Large intestine (tissue), 3 donors: Measurements from ENCODE around the gene AAR2. TPM values are rescaled to one million over a fixed set of nuclear protein-coding genes. Genes with fewer than 3 reads are reported as not detected.

ENCODE experiments used
- DNase-seq, 2 donors: peaks; one replicate each; pipeline versions ENCODE4 v3.0.0 to v3.0.0-alpha.2; 2013
- H3K27ac ChIP-seq: one replicate; pipeline ENCODE4 v1.5.1; 2013; ENCODE audit warnings: low read length
- H3K27me3 ChIP-seq: 2 replicates; pipeline ENCODE4 v1.6.1; 2013; ENCODE audit warnings: low read length; ENCODE audit not compliant: control insufficient read depth, insufficient read depth
- H3K36me3 ChIP-seq: 2 replicates; pipeline ENCODE4 v1.6.1; 2013; ENCODE audit warnings: low read length; ENCODE audit not compliant: control insufficient read depth, insufficient read depth
- H3K4me1 ChIP-seq: one replicate; pipeline ENCODE4 v1.6.1; 2013; ENCODE audit warnings: low read length; ENCODE audit not compliant: control insufficient read depth, insufficient read depth
- H3K4me3 ChIP-seq: one replicate; pipeline ENCODE4 v1.5.1; 2013; ENCODE audit warnings: low read length
- H3K9me3 ChIP-seq: one replicate; pipeline ENCODE4 v1.6.1; 2013; ENCODE audit warnings: mild to moderate bottlenecking, low read depth, low read length, moderate library complexity; ENCODE audit not compliant: control insufficient read depth
- WGBS: methylation state at CpG from one replicate; pipeline ENCODE4 v1.1.5; 2013; ENCODE audit warnings: low lambda C conversion rate; ENCODE audit not compliant: insufficient coverage; 5-methylcytosine and 5-hydroxymethylcytosine counted together
- polyA plus RNA-seq: library from polyadenylated mRNA; unstranded; fragments of 120-200 nt; gene quantifications from one replicate; pipeline ENCODE4 v1.2.1, GENCODE V29; 2013

AAR2 gene
- polyA plus RNA-seq, 1 donor: 29.1 TPM

GRCh38 chr20:36216314-36217025 lies 19.8 kb upstream of the AAR2 start:
- WGBS: 100% methylated on average over 2 of the region's 7 CpGs
- Histone ChIP-seq H3K36me3 (peaks cover 39% of the 10 kb centered on the region), H3K27ac (no peak overlapping the region)

GRCh38 chr20:36217226-36217625 lies 19.1 kb upstream of the AAR2 start:
- H3K27me3 ChIP-seq: no peaks in the 10 kb centered on the region
- no peak for DNase-seq
- WGBS: no CpG with 5 or more reads among the region's 4 CpGs
- peaks cover 43% of the 10 kb centered on the region for H3K36me3 ChIP-seq
- H3K9me3 ChIP-seq: no peaks in the 10 kb centered on the region
- H3K4me1 ChIP-seq: no peaks in the 10 kb centered on the region
- H3K4me3 ChIP-seq: no peak overlapping the region
- H3K27ac ChIP-seq: no peak overlapping the region

More at GRCh38 chr20:36216314-36217025, 19.8 kb upstream of the AAR2 start:
- no peaks in the 10 kb centered on the region for H3K9me3 ChIP-seq
- DNase-seq: no peak
- H3K27me3 ChIP-seq: no peaks in the 10 kb centered on the region
- H3K4me1 ChIP-seq: no peaks in the 10 kb centered on the region
- H3K4me3 ChIP-seq: no peak overlapping the region

GRCh38 chr20:36218380-36219064 lies 17.8 kb upstream of the AAR2 start:
- Histone ChIP-seq H3K4me3 (no peak overlapping the region), H3K27me3 (no peaks in the 10 kb centered on the region), H3K36me3 (peaks cover 44% of the 10 kb centered on the region), H3K4me1 (no peaks in the 10 kb centered on the region), H3K9me3 (no peaks in the 10 kb centered on the region), H3K27ac (no peak overlapping the region)
- no CpG with 5 or more reads among the region's 16 CpGs for WGBS
- no peak for DNase-seq

- H3K4me3 ChIP-seq: no peak overlapping the region
- H3K4me1 ChIP-seq: no peaks in the 10 kb centered on the region
- no peaks in the 10 kb centered on the region for H3K9me3 ChIP-seq
- WGBS: no CpG with 5 or more reads among the region's 17 CpGs
- no peaks in the 10 kb centered on the region for H3K27me3 ChIP-seq
- no peak overlapping the region for H3K27ac ChIP-seq
- DNase-seq: no peak
- peaks cover 39% of the 10 kb centered on the region for H3K36me3 ChIP-seq
Observed at GRCh38 chr20:36219671-36220220, 16.5 kb upstream of the AAR2 start.

- H3K36me3 ChIP-seq: peaks cover 44% of the 10 kb centered on the region
- no peak overlapping the region for H3K4me3 ChIP-seq
- no peak overlapping the region for H3K27ac ChIP-seq
- H3K27me3 ChIP-seq: no peaks in the 10 kb centered on the region
- no peaks in the 10 kb centered on the region for H3K4me1 ChIP-seq
- WGBS: no CpG with 5 or more reads among the region's 7 CpGs
- H3K9me3 ChIP-seq: no peaks in the 10 kb centered on the region
- no peak for DNase-seq
Observed at GRCh38 chr20:36225666-36226065, 10.6 kb upstream of the AAR2 start.

- no peak for DNase-seq
- Histone ChIP-seq H3K4me1 (no peaks in the 10 kb centered on the region), H3K9me3 (no peaks in the 10 kb centered on the region), H3K36me3 (peaks cover 27% of the 10 kb centered on the region), H3K27ac (no peak overlapping the region), H3K4me3 (no peak overlapping the region), H3K27me3 (no peaks in the 10 kb centered on the region)
- WGBS: 100% methylated on average over 1 of the region's 6 CpGs
Observed at GRCh38 chr20:36228770-36229169, 7.5 kb upstream of the AAR2 start.

GRCh38 chr20:36230019-36230418 lies 6.3 kb upstream of the AAR2 start:
- Histone ChIP-seq H3K9me3 (no peaks in the 10 kb centered on the region), H3K4me1 (no peaks in the 10 kb centered on the region), H3K27ac (no peak overlapping the region), H3K27me3 (no peaks in the 10 kb centered on the region), H3K4me3 (no peak overlapping the region), H3K36me3 (peaks cover 26% of the 10 kb centered on the region)
- DNase-seq: no peak
- 67% methylated on average over 1 of the region's 3 CpGs for WGBS

- no peak for DNase-seq
- no CpG with 5 or more reads among the region's 7 CpGs for WGBS
- Histone ChIP-seq H3K4me3 (no peak overlapping the region), H3K4me1 (peaks cover 4% of the 10 kb centered on the region), H3K27me3 (no peaks in the 10 kb centered on the region), H3K36me3 (peaks cover 22% of the 10 kb centered on the region), H3K27ac (no peak overlapping the region), H3K9me3 (no peaks in the 10 kb centered on the region)
Observed at GRCh38 chr20:36231331-36231730, 4.9 kb upstream of the AAR2 start.

- Histone ChIP-seq H3K36me3 (peaks cover 6% of the 10 kb centered on the region), H3K4me3 (no peak overlapping the region), H3K4me1 (peaks cover 10% of the 10 kb centered on the region), H3K9me3 (no peaks in the 10 kb centered on the region), H3K27me3 (no peaks in the 10 kb centered on the region), H3K27ac (no peak overlapping the region)
- DNase-seq: no peak
- WGBS: no CpG with 5 or more reads among the region's 4 CpGs
Observed at GRCh38 chr20:36234771-36235320, 1.4 kb upstream of the AAR2 start.

GRCh38 chr20:36236786-36237121 lies 476 bp downstream of the AAR2 start:
- no peak for DNase-seq
- Histone ChIP-seq H3K27me3 (no peaks in the 10 kb centered on the region), H3K27ac (peak overlapping the region; percentile 53), H3K36me3 (peaks cover 16% of the 10 kb centered on the region), H3K9me3 (no peaks in the 10 kb centered on the region), H3K4me3 (peak overlapping the region; percentile 65), H3K4me1 (peaks cover 10% of the 10 kb centered on the region)
- no CpG with 5 or more reads among the region's 6 CpGs for WGBS
